NB4 (cell line): Measurements from ENCODE around the gene PRDX5.

ENCODE experiments used
- DNase-seq: peaks from one replicate; pipeline ENCODE4 v3.0.0; 2010; ENCODE audit warnings: low read depth
- H3K4me3 ChIP-seq: one replicate; pipeline ENCODE4 v1.5.1; 2011; ENCODE audit warnings: mild to moderate bottlenecking, low read depth, low read length, moderate library complexity
- CTCF ChIP-seq: IDR thresholded peaks from one replicate; pipeline ENCODE4 v1.5.1; 2012; ENCODE audit warnings: low read depth, low read length
- MAX ChIP-seq: IDR thresholded peaks from 2 replicates; pipeline ENCODE4 v1.6.1; 2011; ENCODE audit warnings: low read depth, low read length
- MYC ChIP-seq: IDR thresholded peaks from 2 replicates; pipeline ENCODE4 v1.6.1; 2011; ENCODE audit warnings: low read depth, low read length
- POLR2A ChIP-seq: IDR thresholded peaks from 2 replicates; pipeline ENCODE4 v1.6.1; 2011; ENCODE audit warnings: mild to moderate bottlenecking; ENCODE audit not compliant: insufficient read length; ENCODE audit errors: extremely low read depth

Gene PRDX5

GRCh38 chr11:64330888-64331287 lies 13.0 kb downstream of the PRDX5 start:
- DNase-seq: no peak
- no peak for TF ChIP-seq CTCF
- TF ChIP-seq MYC: no peak
- no peak for TF ChIP-seq POLR2A
- no peak for TF ChIP-seq MAX
- no peak overlapping the region for H3K4me3 ChIP-seq

- TF ChIP-seq MYC: peak; percentile 53; the same call in 1 of the 2 replicates
- peak; percentile 81 for TF ChIP-seq CTCF
- peak; percentile 78 for TF ChIP-seq MAX
- TF ChIP-seq POLR2A: no peak
- H3K4me3 ChIP-seq: no peak overlapping the region
- DNase-seq: peak; percentile 95
Observed at GRCh38 chr11:64331569-64332371, 13.8 kb downstream of the PRDX5 start.

- DNase-seq: no peak
- TF ChIP-seq MAX (no peak), CTCF (no peak), POLR2A (no peak), MYC (no peak)
- no peak overlapping the region for H3K4me3 ChIP-seq
Observed at GRCh38 chr11:64333556-64333955, 15.6 kb downstream of the PRDX5 start.

GRCh38 chr11:64334764-64335735 lies 17.1 kb downstream of the PRDX5 start:
- TF ChIP-seq MAX (peak; percentile 77), MYC (peak; percentile 60; the same call in 1 of the 2 replicates), CTCF (no peak), POLR2A (no peak)
- H3K4me3 ChIP-seq: no peak overlapping the region
- peak; percentile 97 for DNase-seq

- TF ChIP-seq MAX: no peak
- no peak for TF ChIP-seq POLR2A
- TF ChIP-seq CTCF: no peak
- TF ChIP-seq MYC: no peak
- no peak overlapping the region for H3K4me3 ChIP-seq
- no peak for DNase-seq
Observed at GRCh38 chr11:64337538-64338249, 19.8 kb downstream of the PRDX5 start.
